ENCODE measurements around the gene RFNG.

DNA sequence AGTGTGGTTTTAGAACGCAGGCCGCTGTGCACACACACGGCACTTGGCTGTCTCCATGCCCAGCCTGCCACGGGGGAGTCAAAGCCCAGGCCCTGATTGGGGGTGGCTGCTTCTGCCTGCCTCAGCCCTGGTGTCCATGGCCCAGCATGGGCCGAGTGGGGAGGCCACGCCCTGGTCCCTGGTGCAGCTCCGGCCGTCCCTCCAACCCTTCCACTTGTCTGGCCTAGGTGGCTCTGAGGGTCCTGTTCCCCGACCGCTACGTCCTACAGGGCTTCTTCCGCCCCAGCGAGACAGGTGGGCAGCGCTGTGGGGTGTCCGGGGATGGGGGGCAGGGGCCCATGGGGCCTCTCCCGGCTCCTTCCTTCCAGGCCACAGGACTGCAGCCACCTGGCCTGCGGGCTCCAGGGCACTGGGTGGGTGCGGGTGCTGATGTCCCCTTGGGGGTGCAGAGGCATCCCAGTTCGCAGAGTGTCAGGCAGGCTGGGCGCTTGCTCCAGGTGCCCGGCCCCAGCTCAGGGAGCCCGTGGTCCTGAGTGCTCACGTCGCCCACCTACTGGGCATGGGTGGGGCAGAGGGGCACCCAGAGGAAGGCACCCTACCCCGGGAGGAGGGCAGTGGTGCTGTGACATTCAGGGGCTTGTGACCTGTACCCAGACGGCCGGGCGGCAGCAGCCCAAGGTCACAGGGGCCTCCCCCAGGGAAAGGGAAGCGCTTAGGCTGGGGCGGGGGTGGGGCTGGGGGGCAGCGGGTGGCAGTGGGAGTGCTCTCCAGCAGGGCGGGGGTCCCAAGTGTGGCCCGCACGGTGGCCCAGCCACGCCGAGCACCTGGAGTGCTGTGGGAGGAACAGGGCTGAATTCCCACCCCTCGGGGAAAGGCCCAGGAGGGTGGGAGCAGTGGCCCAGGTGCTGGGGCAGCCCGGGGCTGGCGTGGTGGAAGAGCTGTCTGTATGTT lies 40.8 kb downstream of the RFNG start:
- TF ChIP-seq KDM1A (IDR thresholded peaks at IDR 0.05; ENCODE audit: borderline replicate concordance) (no peak), HCFC1 (IDR thresholded peaks at IDR 0.05; ENCODE audit: low read length) (no peak), ZSCAN29 (IDR thresholded peaks at IDR 0.05) (no peak), EZH2 (IDR thresholded peaks at IDR 0.05; ENCODE audit: borderline replicate concordance, control insufficient read depth, low read depth, low read length) (no peak), POLR2AphosphoS5 (IDR thresholded peaks at IDR 0.05; ENCODE audit: low read length) (no peak), EP300 (IDR thresholded peaks at IDR 0.05; ENCODE audit: borderline replicate concordance in 1 of 2, control insufficient read depth in 1 of 2, low read depth in 2 of 2, low read length in 2 of 2) (no peak), CBX3 (IDR thresholded peaks at IDR 0.05; ENCODE audit: borderline replicate concordance, low read depth) (no peak), RCOR1 (conservative IDR thresholded peaks at IDR 0.05; ENCODE audit: low read depth, low read length) (no peak)
- TF ChIP-seq, protein P1, sequence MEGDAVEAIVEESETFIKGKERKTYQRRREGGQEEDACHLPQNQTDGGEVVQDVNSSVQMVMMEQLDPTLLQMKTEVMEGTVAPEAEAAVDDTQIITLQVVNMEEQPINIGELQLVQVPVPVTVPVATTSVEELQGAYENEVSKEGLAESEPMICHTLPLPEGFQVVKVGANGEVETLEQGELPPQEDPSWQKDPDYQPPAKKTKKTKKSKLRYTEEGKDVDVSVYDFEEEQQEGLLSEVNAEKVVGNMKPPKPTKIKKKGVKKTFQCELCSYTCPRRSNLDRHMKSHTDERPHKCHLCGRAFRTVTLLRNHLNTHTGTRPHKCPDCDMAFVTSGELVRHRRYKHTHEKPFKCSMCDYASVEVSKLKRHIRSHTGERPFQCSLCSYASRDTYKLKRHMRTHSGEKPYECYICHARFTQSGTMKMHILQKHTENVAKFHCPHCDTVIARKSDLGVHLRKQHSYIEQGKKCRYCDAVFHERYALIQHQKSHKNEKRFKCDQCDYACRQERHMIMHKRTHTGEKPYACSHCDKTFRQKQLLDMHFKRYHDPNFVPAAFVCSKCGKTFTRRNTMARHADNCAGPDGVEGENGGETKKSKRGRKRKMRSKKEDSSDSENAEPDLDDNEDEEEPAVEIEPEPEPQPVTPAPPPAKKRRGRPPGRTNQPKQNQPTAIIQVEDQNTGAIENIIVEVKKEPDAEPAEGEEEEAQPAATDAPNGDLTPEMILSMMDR (IDR thresholded peaks at IDR 0.05 in 2 of 3, conservative IDR thresholded peaks at IDR 0.05 in 1 of 3; ENCODE audit: control insufficient read depth in 2 of 3, extremely low read depth in 1 of 3, insufficient read depth in 1 of 3, low read depth in 3 of 3, low read length in 3 of 3): no peak
